Activated CD8-positive, alpha-beta T cell treated with anti-CD3 and anti-CD28 coated beads, Interleukin-2, amount 10 ng/mL, durations not matched to agents 7 days and 5 days (primary cell): ENCODE results near the gene EPN1. TPM values are rescaled to one million over a fixed set of nuclear protein-coding genes. Genes with fewer than 3 reads are reported as not detected.

Experiments used
- total RNA-seq, 2 experiments: library from RNA; stranded (reverse); gene quantifications; one replicate each; pipeline ENCODE4 v1.2.3, GENCODE V29; 2021

Gene EPN1
- total RNA-seq, 2 experiments from 2014 or later = 63.6 to 67.0 TPM

Other genes starting within 250 kb of the EPN1 start
- not detected for gene SHISA7, start 231.9 kb upstream of the EPN1 start, total RNA-seq
- 10 to 100 TPM; 31.9 to 32.1 TPM for gene ISOC2, start 213.6 kb upstream of the EPN1 start, total RNA-seq
- gene C19orf85, start 210.5 kb upstream of the EPN1 start, total RNA-seq = not detected
- 10 to 100 TPM; 10.2 to 11.6 TPM for gene ZNF628, start 198.6 kb upstream of the EPN1 start, total RNA-seq
- gene NAT14, start 190.0 kb upstream of the EPN1 start, total RNA-seq = 10 to 100 TPM; 16.2 to 16.4 TPM
- gene SSC5D, start 186.8 kb upstream of the EPN1 start, total RNA-seq = under 1 TPM; 0.50 to 0.55 TPM
- not detected for gene SBK2, start 138.1 kb upstream of the EPN1 start, total RNA-seq
- gene SBK3, start 129.7 kb upstream of the EPN1 start, total RNA-seq = not detected
- gene ZNF579, start 94.4 kb upstream of the EPN1 start, total RNA-seq = 1 to 10 TPM; 5.6 to 6.2 TPM
- gene FIZ1, start 75.7 kb upstream of the EPN1 start, total RNA-seq = 10 to 100 TPM; 13.6 to 13.7 TPM
- 10 to 100 TPM; 21.9 to 25.2 TPM for gene ZNF524, start 74.9 kb upstream of the EPN1 start, total RNA-seq
- gene ZNF865, start 69.6 kb upstream of the EPN1 start, total RNA-seq = 10 to 100 TPM; 14.8 to 15.8 TPM
- 1 to 10 TPM; 5.2 to 5.3 TPM for gene ZNF784, start 50.7 kb upstream of the EPN1 start, total RNA-seq
- gene ZNF580, start 34.2 kb upstream of the EPN1 start, total RNA-seq = 10 to 100 TPM; 30.2 to 32.1 TPM
- gene ZNF581, start 31.6 kb upstream of the EPN1 start, total RNA-seq = 10 to 100 TPM; 22.7 to 24.4 TPM
- gene CCDC106, start 27.0 kb upstream of the EPN1 start, total RNA-seq = 1 to 10 TPM; 8.7 to 9.4 TPM
- gene U2AF2, start 20.2 kb upstream of the EPN1 start, total RNA-seq = 100 to 1,000 TPM; 296 to 321 TPM
- not detected for gene NLRP9, start 63.2 kb downstream of the EPN1 start, total RNA-seq
- not detected for gene RFPL4A, start 83.9 kb downstream of the EPN1 start, total RNA-seq
- gene RFPL4AL1, start 93.9 kb downstream of the EPN1 start, total RNA-seq = not detected
- gene NLRP11, start 156.8 kb downstream of the EPN1 start, total RNA-seq = not detected
- not detected for gene NLRP4, start 161.3 kb downstream of the EPN1 start, total RNA-seq